Sigmoid colon (tissue), 7 donors: ENCODE measurements around the gene MYLK. TPM values are rescaled to one million over a fixed set of nuclear protein-coding genes. Genes with fewer than 3 reads are reported as not detected.
A peak's percentile ranks its signal among the peaks of the same experiment; 100 is the strongest.

Experiments
- DNase-seq: peaks from one replicate; pipeline ENCODE4 v3.0.0-alpha.2; 2019
- H3K27ac ChIP-seq, 4 donors: fragments of 200-600 bp; sonication (generic); one replicate each; pipeline ENCODE4 v1.5.1; 2016 to 2019; ENCODE audit warnings: mild to moderate bottlenecking in 1 of 4
- H3K27me3 ChIP-seq, 3 donors: fragments of 200-600 bp; sonication (generic); one replicate each; pipeline ENCODE4 v1.5.1; 2019; ENCODE audit warnings: mild to moderate bottlenecking in 1 of 3
- H3K36me3 ChIP-seq, 4 donors: fragments of 200-600 bp; sonication (generic); one replicate each; pipeline ENCODE4 v1.5.1; 2016 to 2019
- H3K4me1 ChIP-seq, 4 donors: fragments of 200-600 bp; sonication (generic); one replicate each; pipeline ENCODE4 v1.5.1; 2017 to 2019
- H3K4me3 ChIP-seq, 4 donors: fragments of 200-600 bp; sonication (generic); one replicate each; pipeline ENCODE4 v1.5.1; 2017 to 2019; ENCODE audit warnings: mild to moderate bottlenecking in 2 of 4, moderate library complexity in 1 of 4
- H3K9me3 ChIP-seq, 4 donors: fragments of 200-600 bp in 3 of 4; sonication (generic) in 3 of 4; one replicate each; pipeline versions ENCODE4 v1.5.1 to v1.6.1; 2013 to 2019
- EP300 ChIP-seq, 4 donors: sonication (generic); formaldehyde crosslinking; IDR thresholded peaks; one replicate each; pipeline ENCODE4 v1.6.1; 2017; ENCODE audit warnings: antibody characterized with exemption in 4 of 4
- POLR2A ChIP-seq, 2 donors: fragments of 450-650 bp; IDR thresholded peaks; one replicate each; pipeline ENCODE4 v1.6.1; 2016; ENCODE audit warnings: antibody characterized with exemption in 2 of 2, mild to moderate bottlenecking in 2 of 2, moderate library complexity in 2 of 2
- POLR2AphosphoS5 ChIP-seq, 4 donors: sonication (generic); formaldehyde crosslinking; IDR thresholded peaks; one replicate each; pipeline ENCODE4 v1.6.1; 2017; ENCODE audit warnings: antibody characterized with exemption in 4 of 4
- WGBS, 2 donors: extraction: QIAGEN DNeasy Blood & Tissue Kit; methylation state at CpG; one replicate each; pipeline ENCODE4 v1.1.7; 2013; 5-methylcytosine and 5-hydroxymethylcytosine counted together
- intact Hi-C: fragments of 100-400 bp; cut with DNase I; formaldehyde crosslinking; loops from one replicate; pipeline ENCODE4 v1.15.1; 2023
- polyA plus RNA-seq, 3 donors: library from polyadenylated mRNA; stranded (reverse); fragments of 200-250 nt; gene quantifications; one replicate each; pipeline ENCODE4 v1.2.3, GENCODE V29; 2013
- total RNA-seq, 4 donors: library from RNA; depleted of rRNA; stranded (reverse); fragments of >200 nt; gene quantifications; one replicate each; pipeline ENCODE4 v1.1.0, GENCODE V29; 2016
- TF ChIP-seq, protein P1 (sequence below), 4 experiments: fragments of 450-650 bp in 3 of 4; fragments of 200-600 bp in 1 of 4; IDR thresholded peaks; one replicate each; pipeline ENCODE4 v1.5.1; 2016 to 2019; ENCODE audit warnings: antibody characterized with exemption in 4 of 4, mild to moderate bottlenecking in 3 of 4, moderate library complexity in 2 of 4
- donor health status: healthy with polysubstance abuse.
- donor health status: Bipolar disorder and iron deficiency.
- donor health status: healthy.

MYLK gene
- total and polyA plus RNA-seq, 7 donors = 21.5 to 2,153 (median 1,169) TPM

DNA sequence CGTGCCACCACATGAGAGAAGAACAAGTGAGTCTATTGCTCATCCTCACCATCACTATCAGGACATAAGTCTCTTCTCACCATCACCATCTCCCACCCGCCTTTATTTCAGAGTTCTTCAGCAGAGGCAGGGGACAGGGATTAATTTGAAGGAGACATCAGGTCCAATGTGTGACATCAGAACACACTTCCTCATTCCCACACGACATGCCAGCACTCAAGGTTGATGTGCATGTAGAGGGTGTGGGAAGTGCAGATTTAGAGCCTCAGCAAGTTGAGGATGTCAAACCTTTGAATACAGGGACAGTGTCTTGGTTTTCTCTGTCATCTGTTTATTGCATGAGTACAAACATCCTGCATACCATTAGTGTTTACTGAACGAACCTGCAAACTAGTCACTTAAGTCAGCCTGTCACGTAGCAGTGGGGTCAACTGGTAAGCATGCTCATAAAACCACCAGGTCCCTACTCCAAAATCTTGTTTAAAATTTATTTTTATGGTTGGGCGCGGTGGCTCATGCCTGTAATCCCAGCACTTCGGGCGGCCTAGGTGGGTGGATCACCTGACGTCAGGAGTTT is 104.4 kb downstream of the MYLK start:
- DNase-seq = no peak
- peak overlapping the region; percentile 52 to 76 (median 74) for H3K27ac ChIP-seq
- H3K27me3 ChIP-seq = no peaks in the 10 kb centered on the region
- no peaks in the 10 kb centered on the region for H3K9me3 ChIP-seq
- H3K4me1 ChIP-seq = peaks cover 0 to 66% (median 54%) of the 10 kb centered on the region in 4 donors
- WGBS, 2 donors = 30 to 72% methylated on average over 10 of the region's 10 CpGs
- intact Hi-C loops = no loop called here
- no peaks in the 10 kb centered on the region for H3K36me3 ChIP-seq
- no peak overlapping the region for H3K4me3 ChIP-seq
- TF ChIP-seq EP300 (IDR thresholded peaks at IDR 0.05) (no peak), POLR2A (IDR thresholded peaks at IDR 0.05) (no peak), POLR2AphosphoS5 (IDR thresholded peaks at IDR 0.05) (no peak)
- TF ChIP-seq, protein P1, sequence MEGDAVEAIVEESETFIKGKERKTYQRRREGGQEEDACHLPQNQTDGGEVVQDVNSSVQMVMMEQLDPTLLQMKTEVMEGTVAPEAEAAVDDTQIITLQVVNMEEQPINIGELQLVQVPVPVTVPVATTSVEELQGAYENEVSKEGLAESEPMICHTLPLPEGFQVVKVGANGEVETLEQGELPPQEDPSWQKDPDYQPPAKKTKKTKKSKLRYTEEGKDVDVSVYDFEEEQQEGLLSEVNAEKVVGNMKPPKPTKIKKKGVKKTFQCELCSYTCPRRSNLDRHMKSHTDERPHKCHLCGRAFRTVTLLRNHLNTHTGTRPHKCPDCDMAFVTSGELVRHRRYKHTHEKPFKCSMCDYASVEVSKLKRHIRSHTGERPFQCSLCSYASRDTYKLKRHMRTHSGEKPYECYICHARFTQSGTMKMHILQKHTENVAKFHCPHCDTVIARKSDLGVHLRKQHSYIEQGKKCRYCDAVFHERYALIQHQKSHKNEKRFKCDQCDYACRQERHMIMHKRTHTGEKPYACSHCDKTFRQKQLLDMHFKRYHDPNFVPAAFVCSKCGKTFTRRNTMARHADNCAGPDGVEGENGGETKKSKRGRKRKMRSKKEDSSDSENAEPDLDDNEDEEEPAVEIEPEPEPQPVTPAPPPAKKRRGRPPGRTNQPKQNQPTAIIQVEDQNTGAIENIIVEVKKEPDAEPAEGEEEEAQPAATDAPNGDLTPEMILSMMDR (IDR thresholded peaks at IDR 0.05) = no peak

DNA sequence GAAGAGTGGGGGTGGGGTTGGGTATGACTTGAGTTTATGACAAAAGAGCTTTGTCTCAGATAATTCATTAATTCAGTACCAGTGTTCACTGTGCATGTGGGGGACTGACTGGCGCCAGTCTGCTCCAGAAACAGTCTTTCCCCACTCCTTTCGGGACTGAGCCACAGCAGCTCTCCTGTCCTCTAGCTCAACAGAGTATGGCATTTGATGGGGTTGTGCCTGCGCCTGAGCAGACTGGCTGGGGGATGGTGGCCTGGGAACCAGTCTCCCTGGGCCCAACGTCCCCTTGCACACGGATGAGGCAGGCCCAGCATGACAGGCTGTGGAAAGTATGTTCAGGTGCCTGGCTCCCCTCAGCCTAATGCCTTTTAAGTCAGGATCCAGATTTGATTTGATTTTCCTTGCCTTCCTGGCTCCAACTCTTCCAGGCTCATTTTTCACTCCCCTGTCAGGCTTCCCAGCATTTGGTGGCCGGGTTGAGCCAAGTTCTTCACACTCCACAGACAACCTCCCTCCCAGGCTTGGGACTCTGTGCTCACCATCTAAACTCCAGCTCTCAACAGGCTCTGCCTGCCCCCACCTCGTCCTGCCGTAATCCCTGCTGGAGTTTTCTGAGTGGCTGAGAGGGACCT is 105.0 kb downstream of the MYLK start:
- Histone ChIP-seq H3K27ac (peak overlapping the region; percentile 52 to 76 (median 74)), H3K4me3 (no peak overlapping the region), H3K4me1 (peaks cover 0 to 67% (median 55%) of the 10 kb centered on the region in 4 donors), H3K27me3 (no peaks in the 10 kb centered on the region), H3K9me3 (no peaks in the 10 kb centered on the region), H3K36me3 (no peaks in the 10 kb centered on the region)
- TF ChIP-seq POLR2AphosphoS5 (IDR thresholded peaks at IDR 0.05) (peak in 3 of 4 donors; percentile 31 to 52 (median 35)), EP300 (IDR thresholded peaks at IDR 0.05) (peak in 1 of 4 donors; percentile 40), POLR2A (IDR thresholded peaks at IDR 0.05) (no peak)
- TF ChIP-seq, protein P1 (IDR thresholded peaks at IDR 0.05) = no peak
- DNase-seq = no peak
- WGBS, 2 donors = 85 to 91% methylated on average over 8 of the region's 8 CpGs
- intact Hi-C loops = no loop called here

- Histone ChIP-seq H3K36me3 (no peaks in the 10 kb centered on the region), H3K27ac (peak overlapping the region; percentile 52 to 76 (median 74)), H3K27me3 (no peaks in the 10 kb centered on the region), H3K4me3 (no peak overlapping the region), H3K4me1 (peaks cover 0 to 67% (median 57%) of the 10 kb centered on the region in 4 donors), H3K9me3 (no peaks in the 10 kb centered on the region)
- no peak for DNase-seq
- intact Hi-C loops = no loop called here
- TF ChIP-seq, protein P1 (IDR thresholded peaks at IDR 0.05) = no peak
- no peak for TF ChIP-seq POLR2AphosphoS5 (IDR thresholded peaks at IDR 0.05)
- TF ChIP-seq POLR2A (IDR thresholded peaks at IDR 0.05) = no peak
- no peak for TF ChIP-seq EP300 (IDR thresholded peaks at IDR 0.05)
- 85 to 91% methylated on average over 7 of the region's 7 CpGs for whole genome bisulfite sequencing, 2 donors
Measured at GRCh38 chr3:123778525-123778924, 105.6 kb downstream of the MYLK start.

DNA sequence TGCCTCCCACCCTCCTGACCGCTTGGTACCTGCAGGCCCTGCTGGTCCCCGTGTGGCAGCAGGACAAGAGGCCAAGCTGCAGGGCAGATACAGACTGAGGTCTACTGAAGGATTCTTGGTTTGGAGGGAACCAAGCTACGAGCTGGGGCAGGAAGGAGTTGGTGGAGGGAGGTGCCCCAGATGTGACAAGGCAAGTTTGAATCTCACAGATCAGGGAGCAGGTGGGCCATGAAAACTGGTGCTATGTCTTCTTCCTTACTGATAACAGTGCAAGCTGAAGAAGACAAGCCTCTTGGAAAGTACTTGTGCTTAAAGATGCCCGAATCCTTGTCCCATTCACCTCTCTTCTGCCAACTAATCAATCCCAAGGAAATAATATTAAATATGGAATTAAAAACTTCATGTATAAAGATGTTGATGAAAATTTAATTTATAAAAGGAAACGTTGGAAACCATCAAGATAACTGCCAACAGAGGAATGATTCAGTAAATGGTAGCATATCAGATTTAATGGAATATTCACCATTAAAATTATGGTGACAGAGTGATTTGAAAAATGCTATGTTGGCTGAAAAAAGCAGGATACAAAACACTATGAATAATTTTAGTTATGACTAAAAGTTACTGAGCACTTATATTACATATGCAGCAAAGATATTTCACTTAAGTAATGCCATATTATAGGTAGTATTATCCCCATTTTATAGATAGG is 107.9 kb downstream of the MYLK start:
- TF ChIP-seq EP300 (IDR thresholded peaks at IDR 0.05) (no peak), POLR2AphosphoS5 (IDR thresholded peaks at IDR 0.05) (no peak), POLR2A (IDR thresholded peaks at IDR 0.05) (no peak)
- TF ChIP-seq, protein P1 (IDR thresholded peaks at IDR 0.05) = no peak
- no peaks in the 10 kb centered on the region for H3K27me3 ChIP-seq
- DNase-seq = no peak
- no peaks in the 10 kb centered on the region for H3K36me3 ChIP-seq
- WGBS, 2 donors = 87% methylated on average over 5 of the region's 5 CpGs
- no peak overlapping the region for H3K4me3 ChIP-seq
- no peaks in the 10 kb centered on the region for H3K9me3 ChIP-seq
- intact Hi-C loops = no loop called here
- H3K27ac ChIP-seq = no peak overlapping the region
- H3K4me1 ChIP-seq = peaks cover 0 to 47% (median 43%) of the 10 kb centered on the region in 4 donors
